ENCODE data around the gene MED19.

Gene MED19

DNA sequence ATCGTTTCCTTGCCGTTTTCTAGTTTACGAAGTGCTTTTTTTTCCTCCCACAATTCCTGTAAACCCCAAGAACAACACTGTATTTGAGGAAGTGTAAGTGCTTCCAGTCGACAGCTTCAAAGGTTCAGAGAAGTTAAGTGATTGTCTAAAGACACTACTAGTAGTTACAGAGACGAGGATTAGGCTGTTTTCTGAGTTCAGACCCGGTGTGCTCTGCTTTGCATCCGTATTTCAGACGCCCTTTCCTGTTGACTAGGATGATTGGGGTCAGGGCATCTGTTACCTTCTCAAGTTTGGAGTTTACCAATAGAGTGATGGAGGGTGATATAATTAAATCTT is 54.0 kb downstream of the MED19 start:
- peak overlapping the region; percentile 79 for H3K9ac ChIP-seq (ENCODE audit: low read length)
- H3K4me1 ChIP-seq (ENCODE audit: insufficient read depth, low read length, severe bottlenecking): peaks cover 15% of the 10 kb centered on the region
- no peaks in the 10 kb centered on the region for H3F3A ChIP-seq (ENCODE audit: insufficient read depth, low read length)
- peaks cover 28% of the 10 kb centered on the region for H3K36me3 ChIP-seq (ENCODE audit: insufficient read depth, low read length)
- no peaks in the 10 kb centered on the region for H3K9me2 ChIP-seq (ENCODE audit: low read depth, low read length)
- H3K9me3 ChIP-seq (ENCODE audit: low read length): no peaks in the 10 kb centered on the region
- peak overlapping the region; percentile 79 for H3K4me3 ChIP-seq (ENCODE audit: low read depth, low read length, poor library complexity, severe bottlenecking)
- no peaks in the 10 kb centered on the region for H3K27me3 ChIP-seq (ENCODE audit: insufficient read depth, low read length)
- no peak for TF ChIP-seq EZH2 (IDR thresholded peaks at IDR 0.05; ENCODE audit: borderline replicate concordance, low read length)
- TF ChIP-seq, protein P1, sequence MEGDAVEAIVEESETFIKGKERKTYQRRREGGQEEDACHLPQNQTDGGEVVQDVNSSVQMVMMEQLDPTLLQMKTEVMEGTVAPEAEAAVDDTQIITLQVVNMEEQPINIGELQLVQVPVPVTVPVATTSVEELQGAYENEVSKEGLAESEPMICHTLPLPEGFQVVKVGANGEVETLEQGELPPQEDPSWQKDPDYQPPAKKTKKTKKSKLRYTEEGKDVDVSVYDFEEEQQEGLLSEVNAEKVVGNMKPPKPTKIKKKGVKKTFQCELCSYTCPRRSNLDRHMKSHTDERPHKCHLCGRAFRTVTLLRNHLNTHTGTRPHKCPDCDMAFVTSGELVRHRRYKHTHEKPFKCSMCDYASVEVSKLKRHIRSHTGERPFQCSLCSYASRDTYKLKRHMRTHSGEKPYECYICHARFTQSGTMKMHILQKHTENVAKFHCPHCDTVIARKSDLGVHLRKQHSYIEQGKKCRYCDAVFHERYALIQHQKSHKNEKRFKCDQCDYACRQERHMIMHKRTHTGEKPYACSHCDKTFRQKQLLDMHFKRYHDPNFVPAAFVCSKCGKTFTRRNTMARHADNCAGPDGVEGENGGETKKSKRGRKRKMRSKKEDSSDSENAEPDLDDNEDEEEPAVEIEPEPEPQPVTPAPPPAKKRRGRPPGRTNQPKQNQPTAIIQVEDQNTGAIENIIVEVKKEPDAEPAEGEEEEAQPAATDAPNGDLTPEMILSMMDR (IDR thresholded peaks at IDR 0.05; ENCODE audit: low read length): no peak
- no peak overlapping the region for H2AFZ ChIP-seq (ENCODE audit: low read length)
- no peak overlapping the region for H3K27ac ChIP-seq (ENCODE audit: low read depth, low read length, poor library complexity, severe bottlenecking)
- H4K20me1 ChIP-seq (ENCODE audit: insufficient read depth, low read length): no peaks in the 10 kb centered on the region
- H3K79me2 ChIP-seq (ENCODE audit: insufficient read depth, low read length): peaks cover 10% of the 10 kb centered on the region
- H3K4me2 ChIP-seq (ENCODE audit: low read length): peak overlapping the region; percentile 90

DNA sequence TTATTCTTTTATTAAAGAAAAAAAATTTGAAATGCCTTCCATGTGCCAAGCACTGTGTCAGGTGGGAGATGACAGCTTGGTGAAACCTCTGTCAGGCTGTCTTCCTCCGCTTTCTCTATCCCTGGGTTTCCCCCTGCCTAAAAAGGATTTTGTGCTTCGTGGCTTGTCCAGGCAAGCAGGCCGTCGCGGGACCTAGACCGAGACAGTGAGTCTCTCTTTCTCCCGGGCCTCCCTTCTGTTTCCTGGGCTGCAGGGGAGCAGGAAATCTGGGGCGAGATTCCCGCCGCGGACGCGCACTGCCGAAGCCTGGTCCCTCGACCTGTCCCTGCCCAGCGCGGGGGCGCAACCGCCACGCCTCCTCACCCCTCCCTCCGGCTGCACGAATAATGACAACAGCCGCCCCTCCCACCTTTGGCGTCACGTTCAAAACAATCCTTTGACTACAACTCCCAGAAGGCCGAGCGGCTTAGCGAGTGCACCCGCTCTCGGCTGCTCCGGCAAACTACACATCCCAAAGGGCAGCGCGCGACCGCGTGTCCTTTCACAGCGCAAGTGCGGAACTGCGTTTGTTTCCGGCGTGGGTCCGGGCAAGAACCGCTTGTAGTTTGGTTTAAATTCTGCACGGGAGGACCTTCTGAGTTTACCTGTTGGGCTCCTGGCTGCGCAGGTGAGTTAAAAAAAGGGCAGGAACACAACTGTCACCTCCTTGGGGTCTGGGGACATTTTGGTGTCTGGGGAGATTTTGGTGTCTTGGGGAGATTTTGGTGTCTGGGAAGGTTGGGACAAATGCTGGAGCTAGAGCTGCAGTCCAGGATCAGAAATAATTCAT is 54.6 kb downstream of the MED19 start, which contains the start of gene CLP1:
Gene CLP1 (plus strand): TSS at position 569 of the 829 bp plus-strand sequence. CDS start 1,715 bp downstream, outside the sequence.
- H4K20me1 ChIP-seq (ENCODE audit: insufficient read depth, low read length): no peaks in the 10 kb centered on the region
- peaks cover 17% of the 10 kb centered on the region for H3K4me1 ChIP-seq (ENCODE audit: insufficient read depth, low read length, severe bottlenecking)
- peak within 1 kb of the TSS; percentile 79 for H3K9ac ChIP-seq (ENCODE audit: low read length)
- H3K79me2 ChIP-seq (ENCODE audit: insufficient read depth, low read length): peaks cover 10% of the 10 kb centered on the region
- H3K27ac ChIP-seq (ENCODE audit: low read depth, low read length, poor library complexity, severe bottlenecking): no peak within 1 kb of the TSS
- peak within 1 kb of the TSS; percentile 72 for H2AFZ ChIP-seq (ENCODE audit: low read length)
- peak within 1 kb of the TSS; percentile 90 for H3K4me2 ChIP-seq (ENCODE audit: low read length)
- H3F3A ChIP-seq (ENCODE audit: insufficient read depth, low read length): no peaks in the 10 kb centered on the region
- TF ChIP-seq, protein P1 (IDR thresholded peaks at IDR 0.05; ENCODE audit: low read length): no peak
- no peak for TF ChIP-seq EZH2 (IDR thresholded peaks at IDR 0.05; ENCODE audit: borderline replicate concordance, low read length)
- peak within 1 kb of the TSS; percentile 79 for H3K4me3 ChIP-seq (ENCODE audit: low read depth, low read length, poor library complexity, severe bottlenecking)
- H3K36me3 ChIP-seq (ENCODE audit: insufficient read depth, low read length): peaks cover 28% of the 10 kb centered on the region
- no peaks in the 10 kb centered on the region for H3K27me3 ChIP-seq (ENCODE audit: insufficient read depth, low read length)
- no peaks in the 10 kb centered on the region for H3K9me3 ChIP-seq (ENCODE audit: low read length)
- no peaks in the 10 kb centered on the region for H3K9me2 ChIP-seq (ENCODE audit: low read depth, low read length)

DNA sequence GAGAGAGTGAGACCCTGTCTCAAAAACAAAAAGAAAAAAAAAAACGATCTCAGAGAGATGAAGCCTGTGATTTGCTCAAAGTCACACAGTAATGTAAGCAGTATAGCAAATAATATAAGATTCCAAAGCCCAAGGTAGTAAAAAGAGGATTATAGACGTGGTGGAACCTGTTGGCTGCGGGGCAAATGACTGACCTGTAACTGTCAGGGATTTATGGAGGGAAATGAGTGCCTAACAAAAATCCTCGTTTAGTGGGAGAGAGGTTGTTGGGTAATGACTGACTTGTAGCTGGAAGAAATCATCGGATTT is 55.2 kb downstream of the MED19 start:
- Histone ChIP-seq H3K27ac (ENCODE audit: low read depth, low read length, poor library complexity, severe bottlenecking) (no peak overlapping the region), H2AFZ (ENCODE audit: low read length) (peak overlapping the region; percentile 72)

More for the DNA sequence above, 55.2 kb downstream of the MED19 start:
- H3K27me3 ChIP-seq (ENCODE audit: insufficient read depth, low read length): no peaks in the 10 kb centered on the region
- H3F3A ChIP-seq (ENCODE audit: insufficient read depth, low read length): no peaks in the 10 kb centered on the region
- H3K9me2 ChIP-seq (ENCODE audit: low read depth, low read length): no peaks in the 10 kb centered on the region
- no peaks in the 10 kb centered on the region for H3K9me3 ChIP-seq (ENCODE audit: low read length)
- peak overlapping the region; percentile 79 for H3K4me3 ChIP-seq (ENCODE audit: low read depth, low read length, poor library complexity, severe bottlenecking)
- peak overlapping the region; percentile 61 for H3K9ac ChIP-seq (ENCODE audit: low read length)
- H3K79me2 ChIP-seq (ENCODE audit: insufficient read depth, low read length): peaks cover 10% of the 10 kb centered on the region
- H3K4me2 ChIP-seq (ENCODE audit: low read length): peak overlapping the region; percentile 90
- H3K4me1 ChIP-seq (ENCODE audit: insufficient read depth, low read length, severe bottlenecking): peaks cover 17% of the 10 kb centered on the region
- H4K20me1 ChIP-seq (ENCODE audit: insufficient read depth, low read length): no peaks in the 10 kb centered on the region
- TF ChIP-seq EZH2 (IDR thresholded peaks at IDR 0.05; ENCODE audit: borderline replicate concordance, low read length): no peak
- TF ChIP-seq, protein P1 (IDR thresholded peaks at IDR 0.05; ENCODE audit: low read length): no peak
- peaks cover 25% of the 10 kb centered on the region for H3K36me3 ChIP-seq (ENCODE audit: insufficient read depth, low read length)
